ENCODE results near the gene PLXNA4.

Gene PLXNA4

DNA sequence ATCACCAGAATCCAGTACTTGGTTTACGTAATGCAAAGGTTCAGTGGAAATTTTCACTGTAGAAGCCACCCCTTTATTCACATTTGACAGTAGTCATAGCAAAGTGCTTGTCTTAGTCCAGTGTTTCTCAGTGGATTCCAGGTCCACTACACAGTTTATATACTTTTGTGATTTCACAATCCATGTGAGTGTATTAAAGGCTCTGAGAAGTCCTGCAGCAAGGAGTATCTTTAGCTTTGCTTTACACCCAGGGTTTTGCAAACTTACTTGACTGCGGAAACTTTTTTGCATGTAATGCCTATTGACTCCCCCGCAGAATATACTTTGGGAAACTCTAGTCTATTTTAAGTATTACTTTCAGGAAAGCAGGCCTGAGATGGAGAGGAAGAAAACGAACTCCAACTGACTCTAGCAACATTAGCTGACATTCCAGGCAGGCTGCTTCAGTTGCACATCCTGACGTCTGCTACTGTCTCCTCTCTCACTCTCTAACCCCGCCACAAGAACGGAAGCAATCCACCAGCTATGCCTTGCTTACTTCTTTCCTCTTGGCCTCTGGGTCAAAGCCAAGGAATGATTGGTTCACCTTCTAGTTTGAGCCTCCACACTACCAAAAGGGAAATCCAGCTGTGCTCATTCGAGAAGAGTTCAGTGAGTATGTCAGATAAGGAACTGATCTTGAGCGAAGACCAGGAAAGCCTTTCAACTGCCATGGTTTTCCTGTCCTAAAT lies 6.2 kb downstream of the PLXNA4 start:
- ChIA-PET CTCF (interaction anchor here (3.6 kb wide), 1 partner anchor 10 kb away, joined by 18 read pairs; no protein-coding TSS in a partner anchor), POLR2A (no interaction called here)
- TF ChIP-seq, protein P1, sequence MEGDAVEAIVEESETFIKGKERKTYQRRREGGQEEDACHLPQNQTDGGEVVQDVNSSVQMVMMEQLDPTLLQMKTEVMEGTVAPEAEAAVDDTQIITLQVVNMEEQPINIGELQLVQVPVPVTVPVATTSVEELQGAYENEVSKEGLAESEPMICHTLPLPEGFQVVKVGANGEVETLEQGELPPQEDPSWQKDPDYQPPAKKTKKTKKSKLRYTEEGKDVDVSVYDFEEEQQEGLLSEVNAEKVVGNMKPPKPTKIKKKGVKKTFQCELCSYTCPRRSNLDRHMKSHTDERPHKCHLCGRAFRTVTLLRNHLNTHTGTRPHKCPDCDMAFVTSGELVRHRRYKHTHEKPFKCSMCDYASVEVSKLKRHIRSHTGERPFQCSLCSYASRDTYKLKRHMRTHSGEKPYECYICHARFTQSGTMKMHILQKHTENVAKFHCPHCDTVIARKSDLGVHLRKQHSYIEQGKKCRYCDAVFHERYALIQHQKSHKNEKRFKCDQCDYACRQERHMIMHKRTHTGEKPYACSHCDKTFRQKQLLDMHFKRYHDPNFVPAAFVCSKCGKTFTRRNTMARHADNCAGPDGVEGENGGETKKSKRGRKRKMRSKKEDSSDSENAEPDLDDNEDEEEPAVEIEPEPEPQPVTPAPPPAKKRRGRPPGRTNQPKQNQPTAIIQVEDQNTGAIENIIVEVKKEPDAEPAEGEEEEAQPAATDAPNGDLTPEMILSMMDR (IDR thresholded peaks at IDR 0.05; ENCODE audit: control extremely low read depth, extremely low read depth, low read depth, missing control alignments) = no peak
- no peak for DNase-seq (ENCODE audit: extremely low spot score)

GRCh38 chr7:132568962-132569361 lies 7.3 kb downstream of the PLXNA4 start:
- POLR2A ChIA-PET = no interaction called here
- TF ChIP-seq, protein P1 (IDR thresholded peaks at IDR 0.05; ENCODE audit: control extremely low read depth, extremely low read depth, low read depth, missing control alignments) = no peak
- CTCF ChIA-PET = interaction anchor here (0.8 to 3.6 kb wide), 5 partner anchors 10 to 880 kb away, joined by 3 to 18 read pairs (median 4); no protein-coding TSS in a partner anchor
- no peak for DNase-seq (ENCODE audit: extremely low spot score)

- ChIA-PET CTCF (interaction anchor here (1.1 to 1.8 kb wide), 2 partner anchors 14 to 20 kb away, joined by 3 to 6 read pairs; no protein-coding TSS in a partner anchor), POLR2A (no interaction called here)
- TF ChIP-seq, protein P1 (IDR thresholded peaks at IDR 0.05; ENCODE audit: control extremely low read depth, extremely low read depth, low read depth, missing control alignments) = no peak
- no peak for DNase-seq (ENCODE audit: extremely low spot score)
These were observed 10.4 kb downstream of the PLXNA4 start for GRCh38 chr7:132565885-132566284.

DNA sequence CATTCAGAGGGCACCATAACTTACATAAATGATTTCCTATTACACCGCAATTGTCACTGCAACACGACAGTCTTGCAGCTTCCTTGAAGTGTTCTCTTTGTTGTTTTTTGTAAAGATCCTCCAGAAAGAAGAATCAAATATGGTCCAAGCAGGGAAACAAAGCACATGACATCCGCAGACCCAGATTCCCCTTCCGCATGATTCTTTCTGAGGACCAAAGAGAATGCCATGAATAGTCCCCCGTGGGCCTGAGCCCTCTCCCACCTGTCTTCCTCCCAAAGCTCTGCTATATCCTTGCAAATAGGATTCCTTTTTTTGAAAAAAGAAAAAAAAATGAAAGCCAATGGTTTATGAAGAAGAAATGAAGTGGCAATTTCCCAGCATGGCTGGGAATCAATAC lies 10.8 kb downstream of the PLXNA4 start:
- no peak for DNase-seq (ENCODE audit: extremely low spot score)
- CTCF ChIA-PET = interaction anchor here (1.1 to 1.8 kb wide), 2 partner anchors 15 to 21 kb away, joined by 3 to 6 read pairs; no protein-coding TSS in a partner anchor
- POLR2A ChIA-PET = no interaction called here
- TF ChIP-seq, protein P1 (IDR thresholded peaks at IDR 0.05; ENCODE audit: control extremely low read depth, extremely low read depth, low read depth, missing control alignments) = no peak

DNA sequence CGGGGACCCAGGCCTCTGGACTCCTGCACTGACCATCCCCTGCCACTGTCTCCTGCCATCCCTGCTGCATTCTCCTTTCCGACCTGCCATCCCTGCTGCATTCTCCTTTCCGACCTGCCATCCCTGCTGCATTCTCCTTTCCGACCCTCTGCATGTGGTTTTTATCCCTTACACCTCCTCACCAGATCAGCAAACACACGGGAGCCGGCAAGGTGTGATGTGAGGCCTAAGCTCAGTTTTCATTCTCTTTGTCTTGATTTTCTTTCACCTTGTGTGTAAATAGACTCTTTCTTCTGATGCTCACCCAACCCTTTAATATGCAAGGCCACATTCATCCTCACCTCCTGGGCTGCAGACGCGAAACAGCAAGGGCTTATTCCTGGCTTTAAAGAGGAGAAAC lies 11.4 kb downstream of the PLXNA4 start:
- CTCF ChIA-PET = interaction anchor here (1.8 kb wide), 1 partner anchor 15 kb away, joined by 6 read pairs; no protein-coding TSS in a partner anchor
- TF ChIP-seq, protein P1 (IDR thresholded peaks at IDR 0.05; ENCODE audit: control extremely low read depth, extremely low read depth, low read depth, missing control alignments) = no peak
- POLR2A ChIA-PET = no interaction called here
- no peak for DNase-seq (ENCODE audit: extremely low spot score)

DNA sequence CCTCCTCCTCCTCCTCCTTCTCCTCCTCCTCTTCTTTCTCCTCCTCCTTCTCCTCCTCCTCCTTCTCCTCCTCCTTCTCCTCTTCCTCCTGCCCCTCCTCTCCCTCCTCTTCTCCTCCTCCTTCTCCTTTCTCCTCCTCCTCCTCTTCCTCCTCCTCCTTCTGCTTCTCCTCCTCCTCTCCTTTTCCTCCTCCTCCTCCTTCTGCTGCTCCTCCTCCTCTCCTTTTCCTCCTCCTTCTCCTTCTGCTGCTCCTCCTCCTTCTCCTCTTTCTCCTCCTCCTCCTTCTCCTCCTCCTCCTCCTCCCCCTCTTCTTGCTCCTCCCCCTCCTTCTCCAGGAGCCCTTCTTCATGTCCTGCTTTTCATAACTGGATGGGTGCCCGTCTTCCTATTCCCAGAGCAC lies 12.2 kb downstream of the PLXNA4 start:
- POLR2A ChIA-PET = no interaction called here
- CTCF ChIA-PET = no interaction called here
- DNase-seq (ENCODE audit: extremely low spot score) = no peak
- TF ChIP-seq, protein P1 (IDR thresholded peaks at IDR 0.05; ENCODE audit: control extremely low read depth, extremely low read depth, low read depth, missing control alignments) = no peak
